GM21619 (cell line): Measurements from ENCODE around the gene SORCS2.

Experiments used
- ATAC-seq: cut with Tn5 transposase; IDR thresholded peaks from one replicate; pipeline ENCODE4 v1.9.1; 2021; ENCODE audit not compliant: unreplicated experiment

Gene SORCS2

DNA sequence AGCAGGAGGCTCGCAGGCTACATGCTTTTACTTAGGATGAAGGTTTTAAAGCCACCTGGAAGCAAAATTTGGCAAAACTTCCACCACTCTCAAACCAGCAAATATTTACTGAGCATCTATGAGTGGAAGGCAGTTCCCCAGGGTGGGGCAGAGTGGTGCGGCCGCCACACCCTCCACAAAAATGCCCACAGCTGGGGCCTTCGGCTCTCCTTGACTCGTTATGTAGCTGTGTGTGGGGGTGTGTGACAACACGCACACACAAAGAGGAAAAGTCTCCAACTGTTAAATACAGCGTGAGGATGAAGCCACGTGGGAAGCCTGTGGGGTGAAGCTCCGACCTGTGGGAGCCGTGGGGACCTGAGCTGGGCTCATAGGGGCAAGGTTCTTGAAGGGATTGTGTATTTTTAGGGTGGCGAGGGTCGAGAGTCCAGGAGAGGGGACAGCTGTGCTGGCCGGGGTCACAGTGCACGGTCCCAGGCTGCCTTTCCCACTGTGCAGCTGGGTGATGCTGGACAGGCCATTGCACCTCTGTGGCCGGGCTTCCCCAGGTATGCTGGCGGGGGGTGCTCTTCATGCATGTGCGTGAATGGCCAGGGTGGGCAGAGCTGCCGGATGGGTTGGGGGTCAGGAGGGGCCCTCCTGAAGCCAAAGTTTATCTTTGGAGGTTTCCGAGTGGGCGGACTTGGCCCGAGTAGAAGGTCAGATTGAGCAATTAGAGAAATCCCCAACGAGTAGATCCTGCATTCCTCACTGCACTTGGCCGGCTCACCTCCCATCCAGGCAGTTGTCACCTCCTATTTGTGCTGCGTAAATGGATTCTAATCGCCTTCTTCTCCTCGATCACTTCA, 25.4 kb downstream of the SORCS2 start:
- no peak for ATAC-seq

DNA sequence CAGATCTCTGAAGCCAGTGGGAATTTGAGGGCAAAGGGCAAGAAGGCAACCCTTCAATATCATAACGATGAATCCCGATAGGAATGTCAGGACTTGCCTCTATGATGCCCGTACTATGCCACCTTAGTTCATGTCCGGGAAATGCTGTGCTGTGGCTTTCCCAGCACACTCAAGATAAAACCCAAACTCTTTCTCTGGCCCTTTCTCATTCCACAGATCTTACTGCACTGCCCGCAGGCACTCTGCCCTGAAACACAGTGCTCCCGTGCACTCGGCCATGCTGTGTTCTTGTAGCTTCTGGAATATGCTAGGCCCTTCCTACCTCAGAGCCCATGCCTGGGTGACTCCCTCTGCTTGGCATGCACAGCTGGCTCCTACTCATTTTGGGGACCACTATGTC, 26.3 kb downstream of the SORCS2 start:
- no peak for ATAC-seq

DNA sequence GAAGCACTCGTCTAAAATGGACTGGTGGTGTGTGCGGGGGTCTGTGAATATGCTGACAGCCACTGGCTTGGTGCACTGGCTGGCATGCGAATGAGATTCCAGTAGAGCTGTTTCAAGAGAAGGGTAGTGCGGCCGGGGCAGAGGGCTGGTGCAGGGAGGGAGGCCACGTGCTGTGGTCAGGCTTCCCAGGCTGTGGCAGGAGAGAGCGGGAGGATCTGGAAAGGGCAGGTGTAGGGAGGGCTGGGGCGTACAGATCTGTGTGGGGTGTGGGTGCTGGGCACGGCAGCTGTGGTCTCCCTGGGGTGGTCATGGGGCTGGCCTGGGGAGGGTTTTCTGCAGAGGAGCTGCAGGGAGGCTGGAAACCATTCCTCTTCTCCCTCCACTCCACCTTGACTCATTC, 30.2 kb downstream of the SORCS2 start:
- no peak for ATAC-seq

DNA sequence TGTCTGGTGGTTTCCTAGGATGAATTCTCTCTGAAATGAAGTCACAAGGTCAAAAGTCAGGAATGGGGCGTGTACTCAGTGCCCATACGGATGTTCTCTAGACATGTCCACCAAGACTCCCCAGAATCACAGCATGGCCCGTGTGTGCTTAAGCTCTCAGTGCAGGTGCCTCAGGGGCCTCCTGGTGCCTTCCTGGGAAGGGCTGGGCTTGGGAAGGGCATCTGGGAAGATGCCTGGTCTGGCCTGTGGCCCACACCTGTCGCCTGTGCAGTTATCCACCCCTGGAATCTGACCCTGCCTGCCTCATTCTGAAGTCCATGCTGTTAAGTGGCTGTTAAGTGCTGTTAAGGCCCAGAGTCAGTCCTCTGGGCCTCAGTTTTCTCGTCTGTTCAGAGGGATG, 31.2 kb downstream of the SORCS2 start:
- no peak for ATAC-seq

DNA sequence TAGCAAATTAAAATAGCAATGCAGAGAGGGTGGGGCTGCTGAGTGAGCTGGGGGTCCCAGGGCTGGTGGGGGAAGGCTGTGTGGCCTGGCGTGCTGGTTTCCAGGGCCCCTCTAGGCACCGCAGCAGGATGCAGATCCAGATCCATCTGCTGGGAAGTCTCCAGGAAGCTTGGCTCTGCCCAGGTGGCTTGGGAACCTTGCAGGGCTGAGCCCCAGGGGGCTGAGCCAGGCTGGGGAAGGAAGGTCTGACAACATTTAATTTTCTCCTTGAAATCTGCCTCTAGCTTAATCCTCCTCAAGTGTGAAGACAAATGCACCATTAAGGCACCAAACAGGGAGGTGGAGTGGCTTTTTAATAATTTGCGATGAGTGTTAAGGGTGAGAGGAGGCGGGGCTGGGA, 31.7 kb downstream of the SORCS2 start:
- ATAC-seq = no peak

DNA sequence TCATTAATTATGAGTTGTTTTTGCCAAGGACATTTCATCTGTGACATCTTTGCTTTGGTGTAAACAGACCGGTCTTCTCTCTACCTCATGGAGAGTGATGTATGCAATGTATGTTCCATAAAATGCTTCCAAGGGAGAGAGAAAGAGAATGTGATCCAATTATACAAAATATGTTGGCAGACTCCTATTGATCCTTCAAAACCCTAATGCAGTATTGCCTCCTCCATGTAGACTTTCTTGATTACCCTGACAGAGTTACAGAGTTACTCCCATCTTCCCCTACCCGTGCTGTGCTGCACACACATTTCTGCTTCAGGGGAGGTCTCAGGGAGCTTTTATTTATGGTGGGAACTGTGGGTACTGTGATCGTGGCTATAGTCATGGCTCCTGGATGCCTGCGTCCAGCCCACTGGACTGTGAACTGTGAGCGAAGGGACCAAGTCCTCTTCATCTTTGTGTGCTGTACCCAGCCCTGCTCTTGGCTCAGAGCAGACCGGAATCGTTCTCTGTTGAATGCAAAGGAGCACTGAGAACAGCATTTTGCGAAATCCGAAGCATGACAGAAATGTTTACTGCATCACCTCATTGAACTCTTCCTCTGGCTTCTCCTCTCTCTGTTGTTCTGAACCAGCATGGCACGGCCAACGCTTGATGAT, 32.7 kb downstream of the SORCS2 start:
- ATAC-seq = no peak

DNA sequence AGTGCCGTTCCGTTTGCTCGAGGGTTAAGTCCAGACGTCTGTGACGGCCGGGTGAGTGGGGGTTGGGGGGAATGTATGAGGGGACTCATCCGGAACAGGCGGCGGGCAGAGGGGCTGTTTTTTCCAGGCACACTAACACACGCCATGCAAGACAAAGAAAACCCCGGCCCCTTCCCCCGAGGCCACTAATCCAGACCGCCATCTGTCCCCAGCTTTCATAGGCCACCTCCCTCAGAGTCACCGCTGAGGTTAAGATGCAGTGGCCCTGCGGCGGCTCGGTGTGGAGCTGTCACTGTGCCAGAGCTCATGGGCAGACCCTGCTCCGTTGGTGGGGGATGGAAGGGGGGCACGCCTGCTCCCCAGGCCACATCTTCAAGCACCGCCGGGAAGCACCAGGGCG, 34.1 kb downstream of the SORCS2 start:
- ATAC-seq = no peak

DNA sequence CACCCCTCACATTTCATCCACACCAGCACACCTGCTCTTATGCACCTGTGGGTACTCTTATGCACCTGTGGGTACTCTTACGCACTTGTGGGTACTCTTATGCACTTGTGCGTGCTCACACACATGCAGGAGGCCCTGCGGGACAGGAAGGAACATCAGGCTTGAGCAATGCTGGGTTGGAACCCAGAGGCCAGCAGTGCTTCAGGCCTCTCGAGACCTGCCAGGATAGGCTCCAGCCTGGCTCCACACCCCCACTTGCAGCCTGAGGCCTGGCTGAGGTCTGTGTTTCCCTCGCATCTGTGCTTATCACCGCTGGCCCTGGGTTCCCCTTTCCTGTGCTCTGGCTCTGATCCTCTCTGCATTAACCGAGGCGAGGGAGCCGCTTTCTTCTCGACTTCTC, 34.7 kb downstream of the SORCS2 start:
- no peak for ATAC-seq

DNA sequence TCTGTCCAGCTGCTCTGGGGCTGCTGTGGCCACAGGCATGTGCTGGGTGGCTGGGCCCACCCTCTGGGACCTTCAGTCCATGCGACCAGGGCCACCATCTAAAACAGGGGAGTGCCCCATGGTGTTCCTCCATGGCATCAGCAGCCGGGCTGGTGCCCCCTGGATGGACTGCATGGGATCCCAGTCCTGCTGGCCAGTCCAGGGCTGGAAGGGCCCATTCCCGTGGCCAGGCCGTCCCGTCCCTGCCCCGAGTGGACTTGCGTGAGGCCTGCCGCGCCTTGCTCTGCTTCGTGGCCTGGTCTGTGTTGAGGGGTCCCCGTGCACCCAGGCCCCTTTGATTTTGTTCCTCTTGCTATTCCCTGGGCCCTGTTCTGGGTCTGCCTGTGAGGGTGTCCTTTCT, 36.4 kb downstream of the SORCS2 start:
- ATAC-seq = no peak

DNA sequence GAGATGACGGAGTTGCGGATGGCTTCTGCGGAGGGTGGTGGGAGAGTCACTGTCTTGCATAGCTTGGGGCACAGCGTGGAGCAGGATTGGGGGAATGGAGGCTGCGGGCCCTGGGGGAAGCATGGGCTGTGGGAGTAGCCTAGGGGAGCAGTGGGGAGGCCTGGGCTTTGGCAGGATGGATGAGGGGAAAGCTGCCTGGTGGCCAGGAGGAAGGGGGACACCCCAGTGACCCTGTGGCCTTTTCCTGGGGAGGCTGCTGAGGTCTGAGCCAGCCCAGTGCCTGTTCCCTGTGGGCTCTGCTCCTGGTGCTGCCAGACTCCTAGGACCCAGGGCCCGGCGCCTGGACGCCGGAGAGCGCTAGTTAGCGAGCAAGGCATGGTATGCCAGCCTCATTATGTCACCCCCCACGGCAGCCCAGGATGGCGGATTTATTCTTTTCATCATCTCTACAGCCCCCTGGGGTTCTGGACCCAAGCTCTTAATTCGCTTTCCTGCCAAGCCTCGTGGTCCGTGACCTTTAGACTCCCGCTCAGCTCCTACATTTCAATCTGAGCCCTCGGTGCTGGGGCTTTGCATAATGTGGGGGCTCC, 39.8 kb downstream of the SORCS2 start:
- no peak for ATAC-seq

DNA sequence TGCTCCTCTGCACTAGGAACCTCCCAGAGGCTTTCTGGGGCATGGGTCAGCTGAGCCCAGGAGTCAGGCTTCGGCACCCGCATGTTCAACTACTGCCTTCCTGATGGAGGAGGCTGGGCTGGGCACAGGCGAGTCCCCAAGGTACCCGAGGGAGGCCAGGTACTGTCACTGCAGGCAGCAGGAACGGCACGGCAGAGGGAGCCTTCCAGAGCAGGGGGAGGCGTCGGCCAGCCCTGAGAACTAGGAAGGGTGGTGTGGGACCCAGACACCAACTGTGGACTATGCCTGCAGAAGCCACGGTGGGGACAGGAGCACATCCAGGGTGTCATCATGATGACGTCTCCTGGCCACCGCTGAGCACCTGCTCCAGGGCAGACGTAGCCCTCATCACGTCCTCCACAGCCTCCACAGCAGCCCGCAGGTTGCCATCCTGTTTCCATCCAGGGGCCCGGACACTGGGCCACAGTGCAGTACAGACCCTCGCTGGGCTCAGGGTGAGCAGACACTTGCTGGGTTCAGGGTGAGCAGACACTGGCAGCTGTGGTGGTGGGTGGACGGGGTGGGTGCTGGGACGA, 40.8 kb downstream of the SORCS2 start:
- no peak for ATAC-seq

DNA sequence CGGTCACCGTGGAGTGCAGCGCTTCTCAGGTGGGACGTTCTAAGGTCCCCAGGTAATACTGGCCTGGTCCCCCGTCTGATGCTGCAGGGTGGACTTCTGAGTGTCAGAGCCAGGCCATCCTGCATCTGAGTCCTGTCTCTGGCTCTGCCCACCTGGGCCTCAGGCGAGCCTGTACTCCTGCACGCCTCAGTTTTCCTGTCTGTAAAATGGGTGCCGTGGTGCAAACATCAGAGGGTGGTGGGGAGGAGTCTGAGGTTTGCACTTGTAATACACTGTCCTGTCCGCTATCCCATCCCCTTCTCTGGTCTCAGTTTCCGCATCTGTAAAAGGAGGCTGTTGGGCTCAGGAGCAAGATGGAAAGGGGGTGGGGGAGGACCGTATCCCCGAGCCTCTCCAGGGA, 41.3 kb downstream of the SORCS2 start:
- ATAC-seq = no peak

DNA sequence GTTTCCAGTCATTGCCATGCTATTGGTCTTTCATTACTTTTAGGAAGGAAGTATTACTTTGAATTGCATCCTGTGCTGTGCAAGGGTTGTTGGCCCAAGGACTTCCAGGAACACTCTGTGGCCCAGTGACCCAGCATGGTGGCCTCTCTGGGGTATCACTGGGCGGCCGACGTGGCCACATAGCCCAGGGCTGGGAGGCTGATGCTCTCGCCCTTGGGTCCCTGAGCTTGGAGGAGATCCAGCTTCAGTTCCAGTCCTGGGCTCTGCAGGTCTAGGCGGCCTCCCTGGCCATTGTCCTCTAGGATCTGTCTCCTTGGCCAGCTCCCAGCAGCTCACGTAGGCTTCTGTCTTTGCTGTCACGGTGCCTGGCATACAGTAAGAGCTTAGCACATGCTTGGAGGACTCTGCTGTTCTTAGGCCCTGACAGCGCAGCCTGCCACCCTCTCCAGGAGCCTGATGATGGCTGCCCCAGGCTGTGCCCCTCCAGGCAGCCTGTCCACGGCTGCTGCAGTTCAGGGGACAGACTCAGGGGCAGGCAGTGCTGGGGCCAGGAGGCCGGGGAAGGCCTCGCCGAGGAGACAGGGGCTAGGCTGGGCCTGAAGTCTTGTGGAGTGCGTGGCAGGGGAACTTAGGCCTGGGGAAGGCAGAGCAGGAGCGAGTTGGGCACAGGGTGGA, 42.2 kb downstream of the SORCS2 start:
- no peak for ATAC-seq

DNA sequence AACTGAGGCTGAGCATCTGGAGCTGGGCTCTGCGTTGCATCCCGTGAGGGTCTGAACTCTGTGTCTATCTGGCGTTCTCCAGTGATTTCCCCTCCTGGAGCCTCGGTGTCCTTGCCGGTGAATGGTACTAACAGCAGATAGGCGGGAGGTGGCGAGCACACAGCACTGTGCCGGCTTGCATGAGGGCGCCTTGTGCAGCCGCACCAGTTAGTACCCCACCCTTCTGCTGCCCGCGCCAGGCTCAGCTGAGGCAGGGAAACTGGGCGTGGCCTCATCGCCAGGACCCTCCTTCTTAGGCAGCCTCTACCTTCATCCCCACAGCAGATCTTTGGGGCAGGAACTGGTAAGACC, 42.7 kb downstream of the SORCS2 start:
- no peak for ATAC-seq

DNA sequence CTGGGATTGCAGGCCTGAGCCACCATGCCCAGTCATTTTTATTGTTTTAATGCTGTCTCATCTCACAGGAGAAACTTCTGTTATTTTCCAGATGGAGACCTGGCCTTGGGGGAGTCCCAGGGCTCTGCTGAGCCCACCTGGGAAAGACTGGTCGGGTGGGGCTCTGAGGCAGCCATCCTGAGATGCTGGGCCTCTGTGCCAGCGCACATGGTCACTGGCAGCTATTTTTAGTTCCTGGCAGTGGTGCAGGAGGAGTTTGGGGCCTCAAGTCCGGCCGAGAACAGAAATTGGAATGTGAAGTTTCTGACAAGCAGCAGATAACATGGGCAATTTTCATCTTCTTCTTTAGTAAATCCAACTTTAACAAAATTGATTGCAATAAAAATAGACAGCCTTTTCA, 44.5 kb downstream of the SORCS2 start:
- ATAC-seq = no peak

DNA sequence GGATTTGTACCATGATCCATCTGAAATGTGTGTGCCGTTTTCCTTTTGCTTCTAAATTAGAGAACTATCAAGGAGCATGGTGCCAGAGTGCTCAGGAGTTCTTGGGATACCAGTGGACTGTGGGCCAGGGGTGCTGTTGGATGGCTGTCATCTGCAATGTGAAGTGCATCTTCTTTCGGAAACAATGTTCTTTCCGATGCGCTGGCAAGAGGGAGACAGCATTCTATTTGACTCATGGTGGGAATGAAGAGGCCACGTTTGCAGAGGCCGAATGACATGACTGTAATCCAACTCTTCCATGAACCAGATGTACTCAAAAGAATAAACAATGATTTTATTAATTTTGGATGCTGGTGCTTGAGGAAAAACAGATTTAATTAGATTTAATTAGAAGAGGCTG, 45.5 kb downstream of the SORCS2 start:
- no peak for ATAC-seq

DNA sequence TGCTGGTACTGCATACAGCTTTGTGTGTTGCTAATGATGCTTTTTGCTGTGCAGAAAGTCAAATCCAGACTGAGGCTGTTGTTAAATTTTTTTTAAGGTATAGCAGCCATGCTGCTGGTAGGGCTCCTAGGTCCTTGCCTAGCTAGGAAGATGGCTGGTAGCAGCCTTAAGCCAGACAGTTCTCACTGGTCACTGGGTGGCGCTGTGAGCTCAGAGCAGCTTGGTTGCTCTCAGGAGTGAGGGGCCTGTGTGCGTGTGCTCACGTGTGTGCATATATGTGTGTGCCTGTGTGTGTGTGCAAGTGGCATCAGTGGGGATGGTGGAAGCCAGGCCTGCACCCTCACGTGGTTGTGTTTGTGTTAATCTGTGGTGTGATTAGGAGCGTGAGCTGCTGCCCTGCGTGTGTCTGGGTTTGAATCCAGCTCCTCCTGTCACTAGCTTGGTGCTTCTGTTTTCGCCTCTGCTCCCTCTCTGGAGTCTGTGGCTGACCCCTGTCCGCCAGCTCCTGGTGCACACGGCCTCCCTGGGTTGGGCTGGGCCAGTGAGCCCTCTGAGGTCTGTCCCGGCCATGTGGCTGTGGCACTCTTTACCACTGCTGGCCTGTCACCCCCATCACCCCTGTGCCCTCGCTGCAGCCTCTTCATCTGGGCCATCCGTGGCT, 46.1 kb downstream of the SORCS2 start:
- ATAC-seq = no peak

DNA sequence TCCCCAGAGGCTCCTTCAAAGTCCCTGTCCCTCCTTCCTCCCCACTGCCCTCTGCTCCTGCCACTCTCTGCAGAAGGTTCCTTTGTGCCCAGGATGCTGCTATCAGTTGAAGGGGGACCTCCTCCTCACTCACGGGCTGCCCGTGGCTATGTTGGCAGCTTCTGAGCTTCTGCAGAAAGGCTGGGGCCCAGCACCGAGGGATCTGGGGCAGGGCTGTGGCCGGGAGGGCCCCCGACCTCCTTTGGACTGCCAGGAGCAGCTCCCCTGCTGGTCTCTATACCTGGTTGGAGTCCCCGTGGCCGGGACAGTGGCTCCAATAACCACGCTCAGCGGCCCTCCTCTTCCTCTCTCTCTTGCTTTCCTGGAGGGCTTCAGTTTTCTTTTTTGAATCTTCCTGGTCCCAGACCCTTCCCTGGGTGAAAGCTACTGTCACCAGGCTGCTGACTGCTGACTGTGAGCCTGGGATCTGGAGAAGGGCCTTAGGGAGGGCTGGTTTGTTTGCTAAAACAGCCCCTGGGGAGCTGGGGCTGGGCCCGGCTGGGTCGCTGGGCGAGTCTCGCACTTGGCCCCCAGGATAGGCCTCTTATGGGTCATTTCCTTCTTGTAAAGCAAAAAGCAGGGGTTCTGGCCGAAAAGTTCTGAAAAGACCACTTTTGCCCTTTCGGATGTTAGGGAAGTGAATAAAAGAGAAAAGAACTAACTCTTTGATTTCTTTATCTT, 46.9 kb downstream of the SORCS2 start:
- ATAC-seq = no peak

DNA sequence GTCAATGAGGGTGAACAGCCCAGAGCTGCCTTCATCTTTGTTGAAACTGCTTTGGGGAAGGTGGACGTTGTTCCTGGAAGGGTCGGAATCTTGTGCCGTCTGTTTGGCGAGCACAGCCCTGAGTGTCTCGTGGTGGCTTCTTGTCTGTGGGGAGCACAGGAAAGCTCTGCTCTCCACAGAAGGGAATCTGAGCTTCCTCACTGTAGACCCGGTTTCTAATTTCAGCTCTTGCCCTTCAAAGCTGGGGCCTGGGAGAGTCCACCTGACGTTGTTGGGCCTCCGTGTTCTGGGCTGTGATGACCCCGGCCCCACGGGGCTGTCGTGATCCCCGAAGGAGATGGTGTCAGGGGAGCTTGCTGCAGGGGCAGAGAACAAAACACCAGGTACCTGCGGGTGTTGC, 47.5 kb downstream of the SORCS2 start:
- ATAC-seq = no peak

DNA sequence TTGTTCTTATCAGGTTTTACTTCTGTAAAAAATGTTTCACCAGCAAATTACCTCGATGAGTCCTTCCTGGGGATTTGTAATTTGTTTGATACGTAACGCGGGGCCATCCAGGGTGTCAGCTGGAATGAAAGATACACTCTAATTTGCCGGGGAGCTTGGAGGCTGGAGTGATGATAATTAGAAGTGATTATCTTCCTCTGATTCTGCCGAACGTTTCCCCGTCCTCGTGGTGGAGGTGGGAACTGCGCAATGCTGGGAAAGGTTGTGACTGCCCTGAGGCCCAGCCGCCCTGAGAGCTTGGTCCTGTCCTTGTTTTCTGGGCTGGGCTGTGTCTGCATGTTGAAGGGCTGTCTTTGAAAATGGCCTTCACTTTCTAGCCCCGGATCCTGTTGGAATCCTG, 48.0 kb downstream of the SORCS2 start:
- no peak for ATAC-seq
